Right ventricle myocardium superior (tissue), 1 donor: ENCODE data around the gene SCG2. TPM values are rescaled to one million over a fixed set of nuclear protein-coding genes. Genes with fewer than 3 reads are reported as not detected.

Source experiments
- ATAC-seq: fragments of 200-7000 bp; cut with Tn5 transposase; one replicate; pipeline ENCODE4 v1.9.1; 2020; ENCODE audit warnings: mild to moderate bottlenecking; ENCODE audit not compliant: poor library complexity
- DNase-seq: peaks from one replicate; pipeline ENCODE4 v3.0.0-alpha.2; 2020
- intact Hi-C: fragments of 100-400 bp; cut with DNase I; formaldehyde crosslinking; loops from one replicate; pipeline ENCODE4 v1.11.2; 2022
- total RNA-seq: library from RNA; stranded (reverse); fragmentation: NEBNext Ultra II Directional; extraction: Animal tissue kit (Norgen Biotek cat#: 25700); gene quantifications from one replicate; pipeline ENCODE4 v1.2.1, GENCODE V29; 2021
- donor health status: DM: no; HTN: yes; CAD: no; lungs with severe emphysema.

Gene SCG2
- total RNA-seq, 1 donor from 2014 or later = not detected

DNA sequence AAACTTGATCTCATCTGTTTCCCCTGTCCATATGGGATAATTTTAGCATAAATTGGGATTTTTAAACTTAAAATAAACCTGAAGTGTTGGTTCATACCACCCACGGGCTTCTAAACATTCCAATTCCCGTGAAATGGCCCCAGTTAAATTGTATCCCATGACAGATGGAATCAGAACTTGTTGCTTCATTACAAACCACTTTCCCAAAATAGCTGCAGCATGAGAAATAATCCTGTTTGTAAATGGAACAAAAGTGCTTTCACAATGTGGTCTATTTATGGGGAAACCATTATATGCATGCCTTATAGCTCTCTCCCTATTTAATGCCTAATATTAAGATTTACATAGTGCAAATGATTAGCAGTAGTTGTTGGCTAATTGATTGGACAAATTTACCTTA, 15.9 kb downstream of the SCG2 start:
- no peak for ATAC-seq

GRCh38 chr2:223585666-223586065, 16.5 kb downstream of the SCG2 start:
- intact Hi-C loops = no loop called here
- DNase-seq (no peak), ATAC-seq (no peak)

More for the DNA sequence above, 15.9 kb downstream of the SCG2 start:
- no peak for DNase-seq
- intact Hi-C loops = no loop called here

DNA sequence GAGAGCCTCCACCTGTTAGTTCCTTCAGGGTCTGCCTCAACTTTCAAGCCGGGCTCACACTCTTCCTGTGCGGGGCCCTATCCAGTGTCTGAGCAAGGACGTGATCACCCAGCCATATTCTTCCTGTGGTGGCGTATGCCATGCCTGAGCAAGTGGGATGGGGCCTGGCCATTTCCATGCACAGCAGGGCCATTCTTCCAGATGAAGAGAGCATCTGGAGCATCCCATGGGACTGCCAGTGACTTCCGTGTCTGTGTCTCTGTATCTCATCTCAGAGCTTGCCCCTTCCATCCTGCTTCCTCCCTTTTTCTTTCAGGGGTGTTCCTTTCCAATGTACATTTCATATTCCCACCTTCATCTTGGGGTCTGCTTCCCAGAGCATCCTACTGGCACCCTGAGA, 20.2 kb downstream of the SCG2 start:
- intact Hi-C loops = no loop called here
- ATAC-seq = no peak
- DNase-seq = no peak

- no peak for DNase-seq
- intact Hi-C loops = no loop called here
- peak; percentile 52 for ATAC-seq
Observed at GRCh38 chr2:223580951-223581350, 21.2 kb downstream of the SCG2 start.

GRCh38 chr2:223578846-223579245, 23.3 kb downstream of the SCG2 start:
- ATAC-seq (no peak), DNase-seq (no peak)
- intact Hi-C loops = no loop called here

- no peak for DNase-seq
- intact Hi-C loops = no loop called here
- peak; percentile 49 for ATAC-seq
Observed at GRCh38 chr2:223576873-223577272, 25.3 kb downstream of the SCG2 start.

DNA sequence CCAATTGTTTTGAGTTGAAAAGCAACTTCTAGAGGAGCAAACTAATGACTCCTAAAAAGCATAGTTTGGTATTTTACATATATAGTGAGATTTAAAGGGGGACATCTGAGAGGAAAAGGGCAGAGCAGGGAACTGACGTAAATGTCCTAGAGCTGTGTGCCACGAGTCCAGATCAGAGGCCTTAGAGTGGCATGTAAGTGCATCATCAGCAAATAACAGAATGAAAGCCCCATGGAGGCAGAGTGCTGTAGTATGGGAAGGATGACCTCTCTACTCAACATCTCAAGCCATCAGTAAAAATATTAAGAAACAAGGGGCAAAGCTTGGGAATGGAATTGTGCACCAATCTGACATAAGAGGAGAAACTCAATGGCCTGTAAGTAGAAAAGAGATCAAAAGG, 31.4 kb downstream of the SCG2 start:
- ATAC-seq = no peak
- DNase-seq = no peak
- intact Hi-C loops = no loop called here

- DNase-seq (no peak), ATAC-seq (no peak)
Observed at GRCh38 chr2:223566396-223566795, 35.8 kb downstream of the SCG2 start.

DNA sequence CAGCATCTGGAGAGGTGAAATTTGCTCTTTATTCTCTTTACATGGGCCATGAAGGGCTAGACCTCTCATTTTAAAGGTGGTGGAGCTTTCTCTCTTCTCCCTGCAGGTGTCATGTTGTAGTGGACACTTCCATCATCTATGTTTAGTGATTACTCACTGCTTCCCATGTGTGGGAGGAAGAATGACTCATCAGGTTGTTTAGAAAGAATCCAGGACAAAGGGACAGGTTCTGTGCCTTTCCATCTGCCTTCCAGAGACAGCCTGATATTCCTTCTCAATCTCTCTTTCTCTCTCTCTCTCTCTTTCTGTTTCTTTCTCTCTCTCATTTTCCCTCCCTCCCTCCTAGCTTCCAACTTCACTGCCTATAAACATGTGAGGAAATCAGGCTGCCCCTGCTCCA, 38.7 kb downstream of the SCG2 start:
- intact Hi-C loops = no loop called here
- no peak for ATAC-seq
- DNase-seq = no peak

More at GRCh38 chr2:223566396-223566795, 35.8 kb downstream of the SCG2 start:
- intact Hi-C loops = no loop called here

DNA sequence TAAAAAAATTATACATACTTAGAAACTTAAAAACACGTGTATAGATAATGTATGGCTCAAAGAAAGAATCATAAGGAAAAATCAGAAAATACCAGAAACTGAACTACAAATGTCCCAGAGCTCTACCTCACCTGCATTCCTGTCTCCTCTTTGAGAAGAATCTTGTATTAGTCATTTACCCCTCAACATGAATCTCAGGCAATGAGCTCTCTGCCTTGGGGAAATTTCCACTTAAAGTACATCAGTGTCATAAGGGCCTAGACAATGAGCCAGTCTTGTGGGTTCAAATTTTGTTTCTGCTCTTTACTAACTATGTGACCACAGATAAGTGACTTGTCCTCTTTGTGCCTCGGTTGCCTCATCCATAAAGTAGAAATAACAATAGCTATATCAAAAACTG, 40.1 kb downstream of the SCG2 start:
- DNase-seq (no peak), ATAC-seq (no peak)
- intact Hi-C loops = no loop called here

GRCh38 chr2:223560749-223561435, 41.3 kb downstream of the SCG2 start:
- ATAC-seq = no peak
- DNase-seq = no peak
- intact Hi-C loops = no loop called here

DNA sequence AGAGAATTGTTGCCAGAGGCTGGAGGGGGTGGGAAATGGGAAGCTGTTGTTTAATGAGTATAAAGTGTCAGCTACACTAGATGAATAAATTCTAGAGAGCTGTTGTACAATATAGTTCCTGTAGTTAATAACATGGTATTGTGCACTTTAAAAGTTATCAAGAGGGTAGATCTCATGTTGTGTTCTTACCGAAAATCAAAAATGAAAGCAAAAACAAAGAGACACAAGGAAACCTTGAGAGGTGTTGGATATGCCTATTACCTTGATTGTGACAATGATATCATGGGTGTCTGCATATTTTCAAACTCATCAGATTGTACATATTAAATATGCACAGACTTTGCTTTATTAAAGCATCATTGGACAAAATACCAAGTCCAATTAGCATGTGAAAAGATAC, 43.2 kb downstream of the SCG2 start:
- DNase-seq = no peak
- intact Hi-C loops = no loop called here
- ATAC-seq = no peak

GRCh38 chr2:223554923-223555322, 47.2 kb downstream of the SCG2 start:
- ATAC-seq (no peak), DNase-seq (no peak)
- intact Hi-C loops = no loop called here

DNA sequence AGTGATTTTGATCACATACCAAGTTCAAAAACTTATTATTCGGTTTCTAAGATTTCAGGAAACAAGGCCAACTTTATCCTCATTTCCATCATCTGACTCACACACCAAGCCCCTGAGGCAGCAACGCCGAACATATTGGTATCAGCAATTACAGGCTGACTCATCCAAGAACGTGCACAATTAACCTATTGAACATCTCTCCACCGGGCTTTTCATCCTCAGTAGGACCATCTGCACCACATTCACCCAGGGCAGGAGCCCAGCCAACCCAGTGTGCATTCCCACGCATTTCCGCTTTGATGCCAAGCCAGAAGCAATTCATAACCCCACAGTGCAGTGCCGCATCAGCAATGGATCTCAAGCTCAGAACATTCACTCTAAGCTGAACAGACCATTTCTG, 52.9 kb downstream of the SCG2 start:
- ATAC-seq (no peak), DNase-seq (no peak)
- intact Hi-C loops = no loop called here

DNA sequence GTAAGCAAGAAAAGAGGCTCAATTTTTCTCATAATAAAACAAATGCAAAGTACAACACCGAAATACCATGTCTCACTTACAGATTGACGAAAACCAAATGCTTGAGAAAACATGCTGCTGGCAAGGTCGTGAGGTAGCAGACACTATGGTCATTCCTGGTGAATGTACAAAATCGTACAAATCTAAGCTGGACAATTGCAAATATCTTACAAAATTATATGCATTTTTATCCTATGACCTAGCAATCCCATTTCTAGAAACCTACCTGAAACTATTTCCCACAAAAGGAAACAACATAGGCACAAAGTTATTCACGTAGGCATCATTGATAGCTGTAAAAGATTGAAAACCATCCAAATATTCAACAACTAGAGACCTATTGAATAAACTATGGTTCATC, 54.0 kb downstream of the SCG2 start:
- intact Hi-C loops = no loop called here
- DNase-seq (no peak), ATAC-seq (no peak)

Other genes starting within 250 kb of the SCG2 start
- 0.16 TPM for gene AP1S3, start 235.2 kb upstream of the SCG2 start, total RNA-seq